ENCODE results near the gene BICRA.

BICRA gene

GRCh38 chr19:47679251-47679900, 70.4 kb downstream of the BICRA start:
- no peak for DNase-seq
- Mint-ChIP-seq H3K4me1 (ENCODE audit: low read depth) (no peaks in the 10 kb centered on the region), H3K27ac (no peak overlapping the region), H3K27me3 (no peaks in the 10 kb centered on the region), H3K4me3 (no peak overlapping the region), H3K9me3 (no peaks in the 10 kb centered on the region), H3K36me3 (ENCODE audit: low read depth) (peaks cover 57% of the 10 kb centered on the region)

GRCh38 chr19:47679922-47680857, 71.3 kb downstream of the BICRA start:
- Mint-ChIP-seq H3K9me3 (no peaks in the 10 kb centered on the region), H3K4me1 (ENCODE audit: low read depth) (no peaks in the 10 kb centered on the region), H3K27me3 (no peaks in the 10 kb centered on the region), H3K36me3 (ENCODE audit: low read depth) (peaks cover 53% of the 10 kb centered on the region), H3K27ac (no peak overlapping the region), H3K4me3 (no peak overlapping the region)
- DNase-seq, result no peak

- Mint-ChIP-seq H3K27ac (no peak overlapping the region), H3K36me3 (ENCODE audit: low read depth) (peaks cover 51% of the 10 kb centered on the region)
Measured at GRCh38 chr19:47680858-47681332, 72.0 kb downstream of the BICRA start.

GRCh38 chr19:47681388-47681787, 72.5 kb downstream of the BICRA start:
- Mint-ChIP-seq H3K4me1 (ENCODE audit: low read depth) (no peaks in the 10 kb centered on the region), H3K4me3 (no peak overlapping the region)

More at GRCh38 chr19:47680858-47681332, 72.0 kb downstream of the BICRA start:
- Mint-ChIP-seq H3K9me3 (no peaks in the 10 kb centered on the region), H3K4me3 (no peak overlapping the region), H3K27me3 (no peaks in the 10 kb centered on the region), H3K4me1 (ENCODE audit: low read depth) (no peaks in the 10 kb centered on the region)
- no peak for DNase-seq

GRCh38 chr19:47681936-47682335, 73.0 kb downstream of the BICRA start:
- Mint-ChIP-seq H3K4me1 (ENCODE audit: low read depth) (no peaks in the 10 kb centered on the region), H3K27ac (no peak overlapping the region), H3K27me3 (no peaks in the 10 kb centered on the region), H3K4me3 (no peak overlapping the region), H3K36me3 (ENCODE audit: low read depth) (peaks cover 49% of the 10 kb centered on the region), H3K9me3 (no peaks in the 10 kb centered on the region)
- DNase-seq, result no peak

More at GRCh38 chr19:47681388-47681787, 72.5 kb downstream of the BICRA start:
- H3K9me3 Mint-ChIP-seq, result no peaks in the 10 kb centered on the region
- H3K27me3 Mint-ChIP-seq, result no peaks in the 10 kb centered on the region
- peaks cover 51% of the 10 kb centered on the region for H3K36me3 Mint-ChIP-seq (ENCODE audit: low read depth)
- DNase-seq, result no peak
- peak overlapping the region; percentile 9 for H3K27ac Mint-ChIP-seq

GRCh38 chr19:47682939-47683338, 74.0 kb downstream of the BICRA start:
- H3K4me3 Mint-ChIP-seq, result no peak overlapping the region

GRCh38 chr19:47686679-47687450, 77.9 kb downstream of the BICRA start:
- Mint-ChIP-seq H3K9me3 (no peaks in the 10 kb centered on the region), H3K36me3 (ENCODE audit: low read depth) (peaks cover 41% of the 10 kb centered on the region), H3K27ac (no peak overlapping the region), H3K4me1 (ENCODE audit: low read depth) (peaks cover 2% of the 10 kb centered on the region), H3K27me3 (no peaks in the 10 kb centered on the region), H3K4me3 (no peak overlapping the region)
- DNase-seq, result no peak

More at GRCh38 chr19:47682939-47683338, 74.0 kb downstream of the BICRA start:
- DNase-seq, result no peak
- Mint-ChIP-seq H3K27me3 (no peaks in the 10 kb centered on the region), H3K27ac (no peak overlapping the region), H3K9me3 (no peaks in the 10 kb centered on the region), H3K4me1 (ENCODE audit: low read depth) (no peaks in the 10 kb centered on the region), H3K36me3 (ENCODE audit: low read depth) (peaks cover 42% of the 10 kb centered on the region)

- Mint-ChIP-seq H3K27me3 (no peaks in the 10 kb centered on the region), H3K9me3 (no peaks in the 10 kb centered on the region), H3K36me3 (ENCODE audit: low read depth) (peaks cover 43% of the 10 kb centered on the region), H3K4me1 (ENCODE audit: low read depth) (peaks cover 2% of the 10 kb centered on the region), H3K27ac (peak overlapping the region; percentile 9), H3K4me3 (no peak overlapping the region)
- DNase-seq, result no peak
Measured at GRCh38 chr19:47687906-47688305, 79.0 kb downstream of the BICRA start.

- no peak for DNase-seq
- Mint-ChIP-seq H3K9me3 (no peaks in the 10 kb centered on the region), H3K36me3 (ENCODE audit: low read depth) (peaks cover 39% of the 10 kb centered on the region), H3K27ac (peak overlapping the region; percentile 26), H3K4me1 (ENCODE audit: low read depth) (peaks cover 2% of the 10 kb centered on the region), H3K27me3 (no peaks in the 10 kb centered on the region), H3K4me3 (no peak overlapping the region)
Measured at GRCh38 chr19:47691090-47691489, 82.2 kb downstream of the BICRA start.

- H3K4me3 Mint-ChIP-seq, result no peak overlapping the region
- H3K36me3 Mint-ChIP-seq (ENCODE audit: low read depth), result peaks cover 35% of the 10 kb centered on the region
- no peaks in the 10 kb centered on the region for H3K9me3 Mint-ChIP-seq
- H3K4me1 Mint-ChIP-seq (ENCODE audit: low read depth), result peaks cover 2% of the 10 kb centered on the region
- no peak for DNase-seq
- no peaks in the 10 kb centered on the region for H3K27me3 Mint-ChIP-seq
- no peak overlapping the region for H3K27ac Mint-ChIP-seq
Measured at GRCh38 chr19:47691782-47692181, 82.8 kb downstream of the BICRA start.

- H3K4me3 Mint-ChIP-seq, result no peak overlapping the region
- H3K36me3 Mint-ChIP-seq (ENCODE audit: low read depth), result peaks cover 33% of the 10 kb centered on the region
- H3K9me3 Mint-ChIP-seq, result no peaks in the 10 kb centered on the region
- no peak for DNase-seq
- H3K4me1 Mint-ChIP-seq (ENCODE audit: low read depth), result peaks cover 2% of the 10 kb centered on the region
- H3K27ac Mint-ChIP-seq, result no peak overlapping the region
- no peaks in the 10 kb centered on the region for H3K27me3 Mint-ChIP-seq
Measured at GRCh38 chr19:47693489-47693888, 84.6 kb downstream of the BICRA start.

GRCh38 chr19:47693903-47694302, 85.0 kb downstream of the BICRA start:
- no peak overlapping the region for H3K4me3 Mint-ChIP-seq
- H3K36me3 Mint-ChIP-seq (ENCODE audit: low read depth), result peaks cover 37% of the 10 kb centered on the region
- no peak for DNase-seq
- no peaks in the 10 kb centered on the region for H3K9me3 Mint-ChIP-seq
- no peak overlapping the region for H3K27ac Mint-ChIP-seq
- no peaks in the 10 kb centered on the region for H3K27me3 Mint-ChIP-seq
- peaks cover 2% of the 10 kb centered on the region for H3K4me1 Mint-ChIP-seq (ENCODE audit: low read depth)

GRCh38 chr19:47694466-47695273, 85.7 kb downstream of the BICRA start:
- no peak for DNase-seq
- peaks cover 2% of the 10 kb centered on the region for H3K4me1 Mint-ChIP-seq (ENCODE audit: low read depth)
- H3K27me3 Mint-ChIP-seq, result no peaks in the 10 kb centered on the region
- no peaks in the 10 kb centered on the region for H3K9me3 Mint-ChIP-seq
- no peak overlapping the region for H3K4me3 Mint-ChIP-seq
- peaks cover 44% of the 10 kb centered on the region for H3K36me3 Mint-ChIP-seq (ENCODE audit: low read depth)
- H3K27ac Mint-ChIP-seq, result no peak overlapping the region

Data from activated T-cell treated with anti-CD3 and anti-CD28 coated beads, Interleukin-2, amount 50 U/mL, for 24 hours (primary cell).